Erythroblast (primary cell): ENCODE measurements around the gene RAB11FIP3.

Source experiments
- DNase-seq, 2 experiments: peaks; one replicate each; lab custom pipeline; 2025; lab: John Stamatoyannopoulos, UW
- GATA1 ChIP-seq: IDR thresholded peaks from 2 replicates; pipeline ENCODE4 v1.6.1; 2011; ENCODE audit warnings: low read depth, mild to moderate bottlenecking, control low read depth, low read length, moderate library complexity
- POLR2A ChIP-seq: IDR thresholded peaks from 2 replicates; pipeline ENCODE4 v1.6.1; 2011; ENCODE audit warnings: mild to moderate bottlenecking, low read length

RAB11FIP3 gene

GRCh38 chr16:424033-424622, 1.3 kb upstream of the RAB11FIP3 start:
- peak; percentile 29 to 41 for DNase-seq

GRCh38 chr16:424623-425081, 797 bp upstream of the RAB11FIP3 start:
- TF ChIP-seq GATA1 (no peak), POLR2A (no peak)
- peak; percentile 68 to 74 for DNase-seq

More at GRCh38 chr16:424033-424622, 1.3 kb upstream of the RAB11FIP3 start:
- TF ChIP-seq GATA1 = no peak
- TF ChIP-seq POLR2A = no peak

- DNase-seq = peak in 1 of 2 experiments; percentile 66
- no peak for TF ChIP-seq GATA1
Observed at GRCh38 chr16:425740-426114, 278 bp downstream of the RAB11FIP3 start.

GRCh38 chr16:426115-426905, 861 bp downstream of the RAB11FIP3 start:
- TF ChIP-seq GATA1 (no peak), POLR2A (no peak)
- peak; percentile 44 to 60 for DNase-seq

- DNase-seq = peak; percentile 44 to 49
- TF ChIP-seq POLR2A (no peak), GATA1 (no peak)
Observed at GRCh38 chr16:426906-427249, 1.4 kb downstream of the RAB11FIP3 start.

- DNase-seq = no peak
- no peak for TF ChIP-seq GATA1
- TF ChIP-seq POLR2A = no peak
Observed at GRCh38 chr16:427250-427649, 1.8 kb downstream of the RAB11FIP3 start.

- TF ChIP-seq POLR2A (no peak), GATA1 (no peak)
- DNase-seq = no peak
Observed at GRCh38 chr16:430904-431303, 5.5 kb downstream of the RAB11FIP3 start.

GRCh38 chr16:440627-441026, 15.2 kb downstream of the RAB11FIP3 start:
- no peak for DNase-seq
- TF ChIP-seq POLR2A (no peak), GATA1 (no peak)

GRCh38 chr16:441447-441846, 16.0 kb downstream of the RAB11FIP3 start:
- TF ChIP-seq POLR2A (no peak), GATA1 (no peak)

GRCh38 chr16:442976-443375, 17.5 kb downstream of the RAB11FIP3 start:
- TF ChIP-seq POLR2A = no peak
- no peak for TF ChIP-seq GATA1
- no peak for DNase-seq

More at GRCh38 chr16:441447-441846, 16.0 kb downstream of the RAB11FIP3 start:
- no peak for DNase-seq

- no peak for DNase-seq
- TF ChIP-seq POLR2A (no peak), GATA1 (no peak)
Observed at GRCh38 chr16:444027-444426, 18.6 kb downstream of the RAB11FIP3 start.

- no peak for DNase-seq
- TF ChIP-seq GATA1 (no peak), POLR2A (no peak)
Observed at GRCh38 chr16:445566-445965, 20.1 kb downstream of the RAB11FIP3 start.

GRCh38 chr16:450385-450784, 24.9 kb downstream of the RAB11FIP3 start:
- TF ChIP-seq POLR2A = no peak
- no peak for TF ChIP-seq GATA1
- DNase-seq = no peak

GRCh38 chr16:450785-451512, 25.5 kb downstream of the RAB11FIP3 start:
- TF ChIP-seq POLR2A (no peak), GATA1 (no peak)
- DNase-seq = no peak

GRCh38 chr16:454397-454940, 29.0 kb downstream of the RAB11FIP3 start:
- TF ChIP-seq GATA1 (no peak), POLR2A (no peak)
- DNase-seq = no peak
